Hepatocyte (in vitro differentiated cells): ENCODE data around the gene IFT122. TPM values are rescaled to one million over a fixed set of nuclear protein-coding genes. Genes with fewer than 3 reads are reported as not detected.

ENCODE experiments used
- DNase-seq: peaks from one replicate; pipeline ENCODE4 v3.0.0-alpha.2; 2016; ENCODE audit warnings: low spot score
- H2AFZ ChIP-seq: fragments of 200-600 bp; sonication (generic); 2 replicates; pipeline ENCODE4 v1.6.0; 2016; ENCODE audit warnings: antibody characterized with exemption, mild to moderate bottlenecking
- H3K27ac ChIP-seq: fragments of 200-600 bp; sonication (generic); 2 replicates; pipeline ENCODE4 v1.5.1; 2016; ENCODE audit warnings: mild to moderate bottlenecking
- H3K27me3 ChIP-seq: fragments of 200-600 bp; sonication (generic); 2 replicates; pipeline ENCODE4 v1.6.1; 2016
- H3K36me3 ChIP-seq: fragments of 200-600 bp; sonication (generic); replicated peaks from 2 replicates; pipeline ENCODE4 v1.5.1; 2016; ENCODE audit warnings: low read depth; ENCODE audit not compliant: insufficient read depth
- H3K4me1 ChIP-seq: fragments of 200-600 bp; sonication (generic); 2 replicates; pipeline ENCODE4 v1.5.1; 2016; ENCODE audit warnings: mild to moderate bottlenecking, moderate library complexity; ENCODE audit not compliant: insufficient read depth
- H3K4me2 ChIP-seq: fragments of 200-600 bp; sonication (generic); 2 replicates; pipeline ENCODE4 v1.6.0; 2016
- H3K4me3 ChIP-seq: fragments of 200-600 bp; sonication (generic); 2 replicates; pipeline ENCODE4 v1.5.1; 2016; ENCODE audit warnings: mild to moderate bottlenecking
- H3K79me2 ChIP-seq: fragments of 200-600 bp; sonication (generic); 2 replicates; pipeline ENCODE4 v1.6.0; 2017; ENCODE audit warnings: mild to moderate bottlenecking
- H3K9me2 ChIP-seq: fragments of 200-600 bp; sonication (generic); replicated peaks from 2 replicates; pipeline ENCODE4 v1.6.0; 2017; ENCODE audit warnings: mild to moderate bottlenecking; ENCODE audit not compliant: insufficient read depth
- H3K9me3 ChIP-seq: fragments of 200-600 bp; sonication (generic); 2 replicates; pipeline ENCODE4 v1.5.1; 2016; ENCODE audit warnings: low read depth, mild to moderate bottlenecking
- H4K20me1 ChIP-seq: fragments of 200-600 bp; sonication (generic); 2 replicates; pipeline ENCODE4 v1.6.0; 2016; ENCODE audit warnings: mild to moderate bottlenecking; ENCODE audit not compliant: insufficient read depth, poor library complexity, severe bottlenecking
- EZH2 ChIP-seq: fragments of 200-600 bp; sonication (generic); IDR thresholded peaks from 2 replicates; pipeline ENCODE4 v1.6.1; 2016; ENCODE audit warnings: antibody characterized with exemption, mild to moderate bottlenecking, borderline replicate concordance
- EZH2phosphoT487 ChIP-seq: fragments of 200-600 bp; sonication (generic); IDR thresholded peaks from one replicate; pipeline ENCODE4 v1.6.1; 2018; ENCODE audit warnings: antibody characterized with exemption, mild to moderate bottlenecking, low read depth, moderate library complexity; ENCODE audit not compliant: unreplicated experiment, severe bottlenecking
- WGBS: methylation state at CpG from one replicate; pipeline ENCODE4 v1.1.6; 2016; ENCODE audit warnings: low lambda C conversion rate; ENCODE audit errors: missing lambda C conversion rate; 5-methylcytosine and 5-hydroxymethylcytosine counted together
- polyA plus RNA-seq: library from polyadenylated mRNA; unstranded; fragments of >200 nt; fragmentation: Nextera tagmentation; extraction: Ambion mirVana; gene quantifications from 2 replicates; pipeline ENCODE4 v1.2.1, GENCODE V29; 2016
- total RNA-seq: library from RNA; depleted of rRNA; stranded (reverse); fragments of >200 nt; gene quantifications from 2 replicates; pipeline ENCODE4 v1.2.3, GENCODE V29; 2014
- TF ChIP-seq, protein P1 (sequence below): fragments of 200-600 bp; sonication (generic); IDR thresholded peaks from 2 replicates; pipeline ENCODE4 v1.5.1; 2016; ENCODE audit warnings: antibody characterized with exemption, mild to moderate bottlenecking; ENCODE audit not compliant: poor library complexity

The IFT122 gene
- total and polyA plus RNA-seq, 2 experiments from 2014 or later, result 11.4 to 14.6 TPM

DNA sequence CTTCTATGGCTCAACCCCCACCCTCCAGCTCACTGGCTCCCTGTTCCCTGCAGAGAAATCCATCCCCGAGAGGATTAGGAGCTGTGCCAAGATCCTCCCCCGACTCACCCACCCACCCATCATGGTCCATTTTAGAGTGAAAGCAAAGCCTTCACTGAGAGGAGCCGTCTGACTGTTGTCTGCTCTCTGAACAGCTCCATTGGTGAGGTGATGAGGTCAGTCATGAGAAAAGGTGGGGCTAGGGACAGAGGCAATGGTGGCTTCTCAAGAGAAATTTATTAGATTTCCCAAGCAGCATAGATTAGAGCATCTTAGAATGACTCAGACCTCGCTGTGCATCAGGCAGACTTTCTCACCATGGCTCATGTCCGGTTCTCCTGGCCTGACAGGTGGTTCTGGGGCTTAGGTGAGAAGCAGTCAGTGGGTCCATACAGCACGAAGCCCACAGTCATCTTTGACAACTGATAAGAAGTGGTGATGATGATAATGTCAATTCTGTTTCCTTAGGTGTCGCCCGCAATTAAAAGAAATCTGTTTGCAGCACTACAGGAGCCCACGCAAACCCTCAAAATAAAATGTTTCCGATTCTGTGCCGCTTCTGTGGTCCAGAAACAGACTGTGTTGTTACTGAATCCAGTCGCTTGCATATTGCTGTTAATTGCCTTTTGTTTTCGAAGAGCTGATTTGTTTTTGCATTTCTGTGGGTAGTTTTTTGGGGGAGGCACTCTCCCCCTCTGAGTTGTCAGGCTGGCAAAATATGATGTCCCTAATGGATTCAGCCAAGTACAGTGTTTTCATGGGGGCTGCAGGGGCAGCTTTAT is 63.7 kb downstream of the IFT122 start:
- no peak for TF ChIP-seq EZH2phosphoT487
- no peak for TF ChIP-seq EZH2
- TF ChIP-seq, protein P1, sequence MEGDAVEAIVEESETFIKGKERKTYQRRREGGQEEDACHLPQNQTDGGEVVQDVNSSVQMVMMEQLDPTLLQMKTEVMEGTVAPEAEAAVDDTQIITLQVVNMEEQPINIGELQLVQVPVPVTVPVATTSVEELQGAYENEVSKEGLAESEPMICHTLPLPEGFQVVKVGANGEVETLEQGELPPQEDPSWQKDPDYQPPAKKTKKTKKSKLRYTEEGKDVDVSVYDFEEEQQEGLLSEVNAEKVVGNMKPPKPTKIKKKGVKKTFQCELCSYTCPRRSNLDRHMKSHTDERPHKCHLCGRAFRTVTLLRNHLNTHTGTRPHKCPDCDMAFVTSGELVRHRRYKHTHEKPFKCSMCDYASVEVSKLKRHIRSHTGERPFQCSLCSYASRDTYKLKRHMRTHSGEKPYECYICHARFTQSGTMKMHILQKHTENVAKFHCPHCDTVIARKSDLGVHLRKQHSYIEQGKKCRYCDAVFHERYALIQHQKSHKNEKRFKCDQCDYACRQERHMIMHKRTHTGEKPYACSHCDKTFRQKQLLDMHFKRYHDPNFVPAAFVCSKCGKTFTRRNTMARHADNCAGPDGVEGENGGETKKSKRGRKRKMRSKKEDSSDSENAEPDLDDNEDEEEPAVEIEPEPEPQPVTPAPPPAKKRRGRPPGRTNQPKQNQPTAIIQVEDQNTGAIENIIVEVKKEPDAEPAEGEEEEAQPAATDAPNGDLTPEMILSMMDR, result no peak
- no peak for DNase-seq
- Histone ChIP-seq H3K4me1 (no peaks in the 10 kb centered on the region), H3K4me3 (no peak overlapping the region), H3K36me3 (no peaks in the 10 kb centered on the region), H3K27ac (no peak overlapping the region), H3K9me3 (no peaks in the 10 kb centered on the region), H3K4me2 (no peak overlapping the region), H3K27me3 (no peaks in the 10 kb centered on the region), H3K79me2 (no peaks in the 10 kb centered on the region), H2AFZ (no peak overlapping the region), H4K20me1 (no peaks in the 10 kb centered on the region), H3K9me2 (no peaks in the 10 kb centered on the region)
- WGBS, result 82% methylated on average over 13 of the region's 13 CpGs

DNA sequence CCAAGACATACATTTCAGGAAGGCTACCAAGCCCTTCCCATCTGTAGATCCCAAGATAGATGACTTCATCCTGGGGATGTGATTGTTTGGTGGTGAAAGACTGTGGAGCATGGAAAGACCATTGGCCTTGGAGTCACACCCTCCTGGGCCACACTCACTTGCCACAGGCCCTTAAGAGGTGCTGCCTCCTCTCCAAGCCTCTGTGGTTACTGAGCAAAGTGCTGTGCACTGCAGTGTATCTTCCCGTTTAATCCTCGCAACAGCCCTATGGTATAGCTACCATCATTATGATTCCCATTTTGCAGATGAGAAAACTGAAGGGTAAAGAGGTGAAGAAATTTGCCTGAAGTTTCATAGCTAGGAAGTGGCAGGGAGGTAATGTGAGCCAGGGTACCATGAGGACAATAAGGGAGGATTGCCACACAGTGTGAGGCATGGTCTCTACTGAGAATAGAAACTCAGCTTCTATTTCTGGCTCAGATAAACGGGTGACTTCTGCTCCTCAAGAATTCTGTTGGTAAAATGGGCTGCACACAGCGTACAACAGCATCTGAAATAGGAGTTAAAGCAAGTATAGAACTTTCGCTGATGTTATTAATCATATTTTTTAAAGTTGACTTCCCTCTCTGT is 64.6 kb downstream of the IFT122 start:
- Histone ChIP-seq H3K79me2 (no peaks in the 10 kb centered on the region), H3K36me3 (no peaks in the 10 kb centered on the region), H4K20me1 (no peaks in the 10 kb centered on the region), H3K4me2 (no peak overlapping the region), H3K9me3 (no peaks in the 10 kb centered on the region), H3K27ac (no peak overlapping the region), H3K4me1 (no peaks in the 10 kb centered on the region), H2AFZ (no peak overlapping the region), H3K9me2 (no peaks in the 10 kb centered on the region), H3K27me3 (no peaks in the 10 kb centered on the region), H3K4me3 (no peak overlapping the region)
- TF ChIP-seq, protein P1, result no peak
- TF ChIP-seq EZH2, result no peak
- no peak for TF ChIP-seq EZH2phosphoT487
- DNase-seq, result no peak
- WGBS, result 92% methylated on average over 5 of the region's 5 CpGs

DNA sequence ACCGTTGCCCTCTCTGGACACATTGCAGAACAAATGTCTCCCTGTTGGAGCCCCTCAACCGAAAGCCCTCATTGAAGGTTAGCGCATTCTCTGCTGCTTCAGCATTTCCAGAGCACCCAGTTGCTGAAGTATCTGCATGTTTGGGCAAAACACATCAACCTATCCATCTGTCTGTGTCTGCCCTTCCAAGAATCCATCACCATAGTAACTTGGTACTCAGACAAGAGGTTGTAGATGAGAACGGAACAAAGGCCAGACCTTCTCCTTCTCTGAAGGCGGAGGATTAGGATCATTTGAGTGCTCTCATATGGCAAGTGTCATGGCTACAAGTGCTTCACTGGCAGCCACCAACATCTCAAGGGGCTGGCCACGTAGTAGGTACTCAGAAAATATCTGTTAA is 65.3 kb downstream of the IFT122 start:
- WGBS, result 92% methylated on average over 6 of the region's 6 CpGs
- no peaks in the 10 kb centered on the region for H3K9me3 ChIP-seq

More for the DNA sequence above, 65.3 kb downstream of the IFT122 start:
- no peak overlapping the region for H2AFZ ChIP-seq
- H3K4me2 ChIP-seq, result no peak overlapping the region
- no peaks in the 10 kb centered on the region for H3K36me3 ChIP-seq
- no peak overlapping the region for H3K4me3 ChIP-seq
- DNase-seq, result no peak
- no peaks in the 10 kb centered on the region for H3K4me1 ChIP-seq
- no peaks in the 10 kb centered on the region for H3K27me3 ChIP-seq
- no peaks in the 10 kb centered on the region for H4K20me1 ChIP-seq
- TF ChIP-seq, protein P1, result no peak
- no peak for TF ChIP-seq EZH2
- TF ChIP-seq EZH2phosphoT487, result no peak
- no peak overlapping the region for H3K27ac ChIP-seq
- no peaks in the 10 kb centered on the region for H3K9me2 ChIP-seq
- H3K79me2 ChIP-seq, result no peaks in the 10 kb centered on the region
